Measurements from ENCODE around the gene KCNAB2.

DNA sequence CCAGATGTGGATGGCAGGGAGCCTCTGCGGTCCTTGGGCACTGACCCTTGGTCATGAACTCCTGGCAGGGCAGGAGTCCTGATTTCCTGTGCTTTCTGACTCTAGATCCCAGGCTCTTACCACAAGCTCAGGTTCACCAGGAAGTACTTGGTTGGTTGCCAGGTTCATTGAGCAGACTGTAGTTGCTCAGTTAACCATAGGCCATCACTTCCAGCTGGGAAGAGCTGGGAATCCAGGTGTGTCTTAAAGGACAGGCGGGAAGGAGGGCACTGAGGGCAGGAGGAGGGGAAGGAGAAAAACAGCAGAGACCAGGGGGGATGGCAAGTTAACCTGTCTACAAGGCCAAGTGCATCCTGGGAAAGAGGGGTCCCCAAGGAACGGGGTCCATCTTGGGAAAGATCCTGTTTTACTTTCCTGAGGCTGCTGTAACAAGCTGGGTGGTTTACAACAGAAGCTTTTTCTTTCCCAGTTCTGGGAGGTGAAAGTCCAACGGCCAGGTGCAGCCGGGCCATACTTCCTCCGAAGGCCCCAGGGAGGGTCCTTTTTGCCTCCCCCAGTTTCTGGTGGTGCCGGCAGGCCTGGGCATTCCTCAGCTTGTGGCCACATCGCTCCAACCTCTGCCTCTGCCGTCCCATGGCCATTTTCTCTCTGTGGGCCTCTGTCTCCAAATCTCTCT, 11.6 kb downstream of the KCNAB2 start:
- TF ChIP-seq, protein P1, sequence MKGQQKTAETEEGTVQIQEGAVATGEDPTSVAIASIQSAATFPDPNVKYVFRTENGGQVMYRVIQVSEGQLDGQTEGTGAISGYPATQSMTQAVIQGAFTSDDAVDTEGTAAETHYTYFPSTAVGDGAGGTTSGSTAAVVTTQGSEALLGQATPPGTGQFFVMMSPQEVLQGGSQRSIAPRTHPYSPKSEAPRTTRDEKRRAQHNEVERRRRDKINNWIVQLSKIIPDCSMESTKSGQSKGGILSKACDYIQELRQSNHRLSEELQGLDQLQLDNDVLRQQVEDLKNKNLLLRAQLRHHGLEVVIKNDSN (IDR thresholded peaks at IDR 0.05; ENCODE audit: borderline replicate concordance, low read depth) = no peak
- TF ChIP-seq, protein P2, sequence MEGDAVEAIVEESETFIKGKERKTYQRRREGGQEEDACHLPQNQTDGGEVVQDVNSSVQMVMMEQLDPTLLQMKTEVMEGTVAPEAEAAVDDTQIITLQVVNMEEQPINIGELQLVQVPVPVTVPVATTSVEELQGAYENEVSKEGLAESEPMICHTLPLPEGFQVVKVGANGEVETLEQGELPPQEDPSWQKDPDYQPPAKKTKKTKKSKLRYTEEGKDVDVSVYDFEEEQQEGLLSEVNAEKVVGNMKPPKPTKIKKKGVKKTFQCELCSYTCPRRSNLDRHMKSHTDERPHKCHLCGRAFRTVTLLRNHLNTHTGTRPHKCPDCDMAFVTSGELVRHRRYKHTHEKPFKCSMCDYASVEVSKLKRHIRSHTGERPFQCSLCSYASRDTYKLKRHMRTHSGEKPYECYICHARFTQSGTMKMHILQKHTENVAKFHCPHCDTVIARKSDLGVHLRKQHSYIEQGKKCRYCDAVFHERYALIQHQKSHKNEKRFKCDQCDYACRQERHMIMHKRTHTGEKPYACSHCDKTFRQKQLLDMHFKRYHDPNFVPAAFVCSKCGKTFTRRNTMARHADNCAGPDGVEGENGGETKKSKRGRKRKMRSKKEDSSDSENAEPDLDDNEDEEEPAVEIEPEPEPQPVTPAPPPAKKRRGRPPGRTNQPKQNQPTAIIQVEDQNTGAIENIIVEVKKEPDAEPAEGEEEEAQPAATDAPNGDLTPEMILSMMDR (IDR thresholded peaks at IDR 0.05) = no peak
- TF ChIP-seq YY1 (IDR thresholded peaks at IDR 0.05; ENCODE audit: low read depth) (no peak), RFX5 (IDR thresholded peaks at IDR 0.05; ENCODE audit: low read length) (no peak), TEAD4 (IDR thresholded peaks at IDR 0.05; ENCODE audit: borderline replicate concordance, insufficient read depth) (no peak), TAF1 (IDR thresholded peaks at IDR 0.05; ENCODE audit: borderline replicate concordance, low read depth, low read length) (no peak), RCOR1 (IDR thresholded peaks at IDR 0.05; ENCODE audit: low read length) (no peak)
